HG02571 (cell line): ENCODE data around the gene CKB.
"Not testable (repeated sequence)": the region's sequence is repeated elsewhere in the genome, so short reads cannot be mapped to it uniquely, and the experiment has no call there.

Experiments
- ATAC-seq: cut with Tn5 transposase; IDR thresholded peaks from one replicate; pipeline ENCODE4 v1.9.1; 2021; ENCODE audit warnings: mild to moderate bottlenecking, moderate library complexity; ENCODE audit not compliant: unreplicated experiment

Gene CKB

DNA sequence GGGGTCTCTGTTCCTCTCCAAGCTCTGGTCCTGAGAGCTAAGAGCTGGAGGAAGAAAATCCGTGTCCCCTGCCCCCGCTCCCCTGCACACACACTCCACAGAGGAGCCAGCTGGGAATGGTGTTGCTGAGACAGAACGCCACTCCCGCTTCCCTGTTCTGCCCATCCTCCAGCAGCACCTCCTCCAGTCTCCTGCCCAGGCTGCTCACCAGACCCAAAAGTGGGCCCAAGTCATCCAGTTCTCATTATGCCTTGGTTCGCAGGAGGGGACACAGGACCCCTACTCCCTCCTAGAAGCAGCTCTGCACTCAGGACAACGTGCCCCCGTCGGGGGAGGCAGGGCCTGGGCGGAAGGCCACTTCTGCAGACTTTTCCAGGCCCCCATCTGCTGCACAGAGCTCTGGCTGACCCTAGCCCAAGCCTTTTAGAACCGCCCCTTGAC is 5.5 kb upstream of the CKB start:
- ATAC-seq: no peak

DNA sequence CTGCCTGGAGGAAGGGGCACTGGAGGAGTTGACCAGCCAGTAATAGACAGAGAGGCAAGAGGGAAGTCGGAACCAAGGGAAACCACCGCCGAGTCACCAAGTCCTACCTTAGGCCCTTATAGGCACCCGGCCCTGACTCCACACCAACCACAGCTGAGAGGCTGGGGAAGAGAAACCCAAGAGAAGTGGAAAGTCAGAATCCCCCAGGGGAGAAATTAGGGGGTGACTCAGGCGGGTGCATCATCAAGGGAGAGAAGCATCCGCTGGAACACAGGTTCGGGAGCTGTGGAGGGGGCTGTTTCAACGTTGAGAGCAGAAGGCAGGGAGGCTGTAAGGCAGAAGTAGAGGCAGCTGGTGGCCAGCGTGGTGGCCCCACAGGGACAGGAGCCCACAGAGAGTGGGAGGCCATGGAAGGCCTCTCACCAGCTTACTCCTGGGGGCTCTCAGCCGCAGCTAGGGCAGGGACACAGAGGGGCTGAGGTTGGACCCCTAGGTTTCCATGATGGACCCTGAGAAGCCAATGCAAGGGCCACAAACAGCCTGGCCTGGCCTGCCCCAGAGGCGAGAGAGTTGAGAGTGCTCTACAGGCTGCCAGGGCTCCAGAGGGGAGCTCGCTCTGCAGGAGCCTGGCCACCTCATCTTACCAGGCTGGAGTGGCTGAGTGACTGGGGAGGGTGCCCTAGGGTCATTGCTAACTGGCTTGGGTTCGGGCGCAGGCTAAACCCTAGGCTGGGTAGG is 4.9 kb upstream of the CKB start:
- peak; percentile 54 for ATAC-seq

DNA sequence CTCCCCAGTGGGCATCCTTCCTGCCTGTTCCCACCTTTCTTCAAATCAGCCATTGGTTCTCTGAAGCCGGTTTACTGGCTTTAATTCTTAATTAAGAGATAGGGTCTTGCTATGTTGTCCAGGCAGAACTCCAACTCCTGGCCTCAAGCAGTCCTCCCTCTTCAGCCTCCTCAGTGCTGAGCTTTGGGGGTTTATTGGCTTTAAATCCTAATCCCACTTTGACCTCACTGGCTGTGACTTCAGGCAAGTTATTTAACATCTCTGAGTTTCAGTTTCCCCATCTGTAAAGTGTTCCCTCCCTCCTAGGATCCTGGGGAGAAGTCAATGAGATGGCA is 4.3 kb upstream of the CKB start:
- ATAC-seq: no peak

DNA sequence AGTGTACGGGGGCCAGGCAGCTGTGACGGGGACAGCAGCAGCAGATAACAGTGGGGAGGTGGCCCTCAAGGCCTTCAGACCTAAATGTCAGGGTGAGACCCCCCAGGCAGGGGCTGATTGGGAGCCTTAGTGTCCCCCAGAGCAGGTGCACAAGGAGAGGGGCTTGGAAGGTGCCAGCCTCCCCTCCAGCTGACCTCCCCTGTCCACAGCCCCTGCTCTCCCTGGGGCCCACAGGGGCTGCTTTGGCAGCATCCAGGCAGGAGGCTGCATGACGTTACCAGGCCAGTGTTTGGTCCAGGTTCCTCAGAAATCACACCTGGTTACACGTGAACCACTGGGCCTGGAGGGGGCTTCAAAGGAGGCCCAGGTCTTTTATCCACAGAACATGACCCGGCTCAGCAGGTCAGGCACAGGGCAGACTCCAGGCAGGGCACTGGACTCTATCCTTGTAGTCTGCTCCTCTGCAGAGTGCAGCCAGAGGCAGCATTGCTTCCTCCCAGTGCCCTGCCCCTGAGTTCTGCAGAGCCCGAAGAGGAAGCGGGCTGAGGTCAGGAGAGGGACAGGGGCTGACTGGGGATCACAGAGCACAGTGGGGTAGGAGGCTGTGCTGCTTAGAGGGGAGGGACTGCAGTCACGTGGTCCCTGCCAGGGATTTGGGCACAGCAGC is 3.8 kb upstream of the CKB start:
- no peak for ATAC-seq

DNA sequence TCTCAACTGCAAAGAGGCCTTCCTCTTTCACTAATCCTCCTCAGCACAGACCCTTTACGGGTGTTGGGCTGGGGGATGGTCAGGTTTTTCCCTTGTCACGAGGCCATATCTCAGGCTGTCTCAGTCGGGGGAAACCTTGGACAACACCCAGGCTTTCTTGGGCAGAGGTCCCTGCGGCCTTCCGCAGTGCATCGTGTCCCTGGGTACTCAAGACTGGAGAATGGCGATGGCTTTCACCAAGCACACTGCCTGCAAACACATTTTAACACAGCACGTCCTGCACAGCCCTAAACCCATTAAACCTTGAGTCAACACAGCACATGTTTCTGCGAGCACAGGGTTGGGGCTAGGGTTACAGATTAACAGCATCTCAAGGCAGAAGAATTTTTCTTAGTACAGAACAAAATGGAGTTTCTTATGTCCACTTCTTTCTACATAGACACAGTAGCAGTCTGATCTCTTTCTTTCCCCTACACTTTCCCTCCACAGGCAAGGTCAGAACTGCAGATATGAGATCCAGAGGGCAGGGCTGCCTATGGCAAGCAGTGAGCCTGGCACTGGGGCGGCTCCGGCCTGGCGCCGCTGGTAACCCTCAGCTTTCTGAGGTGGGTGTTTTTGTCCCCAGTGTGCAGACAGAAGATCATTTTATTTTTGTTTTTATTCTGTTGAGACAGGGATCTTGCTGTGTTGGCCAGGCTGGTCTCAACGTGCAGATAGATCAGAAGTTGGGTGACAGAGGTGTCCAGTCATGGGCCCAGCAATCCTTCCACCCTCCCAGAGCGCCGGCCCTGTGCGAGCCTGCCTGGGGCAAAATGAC is 3.0 kb upstream of the CKB start:
- not testable (repeated sequence) for ATAC-seq

DNA sequence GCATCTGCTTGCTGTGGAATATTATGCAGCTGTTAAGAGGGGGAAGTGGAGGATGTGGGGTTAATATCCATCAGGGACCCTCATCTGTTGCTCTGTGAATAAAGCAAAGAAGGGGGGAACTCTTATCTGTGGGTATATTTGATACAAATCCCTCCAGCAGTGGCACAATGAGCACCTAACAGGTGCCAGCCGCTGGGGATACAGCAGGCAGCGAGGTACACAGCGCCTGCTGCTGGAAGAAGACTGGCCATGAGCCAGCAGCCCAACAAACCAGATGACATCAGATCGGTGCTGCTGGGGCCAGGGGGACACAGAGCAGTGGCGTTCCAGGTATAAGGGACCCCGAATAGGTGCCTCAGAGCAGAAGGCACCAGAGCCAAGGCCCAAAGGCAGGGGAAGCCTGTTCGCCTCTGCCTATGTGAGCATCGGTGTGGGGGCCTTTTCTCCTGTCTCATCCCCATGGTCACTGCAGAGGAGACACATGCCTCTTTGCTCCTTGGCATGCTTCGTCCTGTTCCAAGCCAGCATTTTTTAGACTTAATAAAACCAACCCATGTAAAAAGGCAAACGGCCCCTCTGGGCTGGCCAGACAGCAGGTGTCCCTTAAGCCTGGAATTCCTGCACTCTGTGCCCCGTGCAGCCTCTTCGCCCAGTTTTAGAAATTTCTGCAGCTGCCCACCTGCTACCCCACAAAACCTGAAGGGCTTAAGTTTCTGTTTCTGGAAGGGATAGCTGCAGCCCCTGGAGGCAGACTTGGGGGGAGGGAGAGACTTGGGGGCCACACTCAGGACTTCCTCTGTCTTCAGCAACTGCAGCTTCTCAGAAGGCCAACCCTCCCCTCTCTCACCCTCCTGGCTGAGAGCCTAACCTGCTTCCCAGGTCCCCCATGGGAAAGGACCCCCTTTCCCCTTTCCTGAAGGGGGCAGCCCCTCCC is 1.6 kb upstream of the CKB start:
- no peak for ATAC-seq

DNA sequence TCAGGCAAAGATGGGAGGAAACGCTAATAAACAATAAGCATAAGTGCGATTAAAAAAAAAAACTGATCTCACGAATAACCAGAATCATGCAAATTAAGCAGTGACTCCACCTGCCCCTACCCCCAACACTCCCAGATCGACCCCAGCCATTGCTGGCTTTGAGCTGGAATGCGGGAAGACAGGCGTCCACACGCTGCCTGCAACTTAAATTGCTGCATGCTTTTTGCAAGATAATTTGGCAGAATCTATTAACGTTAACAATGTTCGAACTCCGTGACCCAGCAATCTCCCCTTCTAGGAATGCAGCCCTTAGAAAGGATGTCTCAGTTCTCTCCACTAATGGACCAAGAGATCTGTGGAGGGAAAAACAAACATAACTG is 935 bp upstream of the CKB start:
- ATAC-seq: no peak

DNA sequence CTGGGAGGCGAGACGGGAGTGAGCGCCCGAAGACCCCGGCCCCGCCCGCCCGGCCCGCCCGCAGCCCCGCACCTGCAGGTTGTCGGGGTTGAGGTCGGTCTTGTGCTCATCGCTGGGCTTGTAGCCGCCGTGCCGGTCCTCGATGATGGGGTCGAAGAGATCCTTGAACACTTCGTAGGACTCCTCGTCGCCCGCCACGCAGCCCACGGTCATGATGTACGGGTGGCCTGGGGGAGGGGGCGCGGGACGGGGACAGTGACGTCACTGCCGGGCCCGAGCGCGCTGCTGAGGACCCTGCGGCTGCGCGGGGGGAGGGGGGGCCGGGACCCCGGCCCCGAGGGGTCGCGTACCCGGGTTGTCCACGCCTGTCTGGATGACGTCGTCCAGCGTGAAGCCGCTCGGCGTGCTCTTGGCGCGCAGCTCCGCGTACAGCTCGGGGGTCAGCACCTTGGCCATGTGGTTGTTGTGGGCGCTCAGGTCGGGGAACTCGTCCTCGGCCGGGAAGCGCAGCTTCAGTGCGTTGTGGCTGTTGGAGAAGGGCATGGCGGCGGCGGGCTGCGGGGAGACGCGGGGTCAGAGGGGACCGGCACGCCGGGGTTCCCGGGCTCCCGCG is 573 bp downstream of the CKB start:
- ATAC-seq: no peak

DNA sequence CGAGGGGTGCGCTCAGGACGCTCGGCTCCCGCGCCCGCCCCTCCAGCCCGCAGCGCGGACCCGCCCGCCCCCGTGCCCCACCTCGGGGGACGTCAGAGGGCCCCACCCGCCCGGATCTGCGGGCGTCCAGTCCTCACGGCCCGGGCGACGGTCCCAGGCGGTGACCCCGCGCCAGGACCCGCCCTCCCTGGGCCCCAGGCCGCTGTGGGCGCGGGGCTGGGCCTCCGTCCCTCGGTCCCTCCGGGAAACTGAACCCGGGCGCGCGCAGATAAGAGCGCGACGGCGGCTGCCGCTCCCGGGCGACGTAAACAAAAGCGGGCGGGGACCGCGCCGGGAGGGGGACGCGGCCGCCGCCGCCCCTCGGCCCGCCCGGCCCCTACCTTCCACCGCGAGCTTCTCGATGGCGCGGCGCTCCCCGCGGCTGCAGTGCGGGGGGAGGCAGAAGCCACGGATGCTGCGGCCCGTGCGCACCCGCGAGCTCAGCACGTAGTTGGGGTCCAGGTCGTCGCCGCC is 1.1 kb downstream of the CKB start:
- ATAC-seq: no peak

DNA sequence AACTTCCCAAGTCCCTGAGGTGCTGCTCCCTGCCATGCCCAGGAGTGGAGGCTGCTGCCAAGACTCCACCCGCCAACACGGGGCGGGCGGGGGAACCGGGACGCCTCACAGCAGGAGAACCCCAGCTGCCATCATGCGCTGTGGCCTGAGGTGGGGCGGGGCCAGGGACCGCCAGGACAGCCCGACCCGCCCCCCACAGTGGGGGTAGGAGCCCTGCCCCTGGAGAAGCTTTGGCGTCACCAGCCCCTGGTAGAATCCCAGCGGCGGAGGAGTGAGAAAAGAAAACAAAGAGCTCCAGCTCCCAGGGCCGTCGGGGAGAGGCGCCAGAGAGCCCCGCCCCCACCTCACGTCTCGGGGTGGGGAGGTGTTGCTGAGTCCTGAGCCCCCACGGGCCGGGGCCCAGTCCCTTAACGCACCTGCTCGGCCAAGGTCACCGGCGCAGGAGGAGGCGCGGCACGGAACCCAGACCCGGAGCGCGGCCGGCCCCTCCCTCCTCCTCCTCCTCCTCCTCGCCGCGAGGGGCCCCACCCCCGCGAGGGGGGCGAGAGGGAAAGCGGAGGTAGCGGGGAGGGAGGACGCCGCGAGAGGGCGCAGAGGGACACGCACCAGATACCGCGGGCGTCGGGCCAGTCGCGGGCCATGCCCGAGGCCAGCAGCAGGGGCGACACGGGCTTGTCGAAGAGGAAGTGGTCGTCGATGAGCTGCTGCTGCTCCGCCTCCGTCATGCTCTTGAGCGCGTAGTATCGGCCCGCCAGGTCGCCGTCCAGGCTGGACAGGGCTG is 1.8 kb downstream of the CKB start:
- peak; percentile 37 for ATAC-seq

DNA sequence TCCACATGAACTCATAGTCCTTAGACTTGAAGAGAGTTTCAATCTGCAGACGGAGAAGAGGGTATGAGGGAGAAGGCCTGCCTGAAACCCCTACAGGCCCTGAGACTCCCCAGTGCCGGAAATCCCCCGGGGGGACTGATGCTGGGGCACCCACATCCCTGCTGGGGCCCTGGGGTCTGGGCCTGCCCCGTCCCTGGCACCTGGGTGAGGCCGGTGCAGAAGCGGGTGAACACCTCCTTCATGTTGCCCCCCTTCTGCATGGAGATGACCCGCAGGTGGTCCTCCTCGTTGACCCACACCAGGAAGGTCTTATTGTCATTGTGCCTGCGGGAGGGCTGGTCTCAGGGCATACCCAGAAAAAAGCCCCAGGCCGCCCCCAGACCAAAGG is 2.4 kb downstream of the CKB start:
- ATAC-seq: no peak

DNA sequence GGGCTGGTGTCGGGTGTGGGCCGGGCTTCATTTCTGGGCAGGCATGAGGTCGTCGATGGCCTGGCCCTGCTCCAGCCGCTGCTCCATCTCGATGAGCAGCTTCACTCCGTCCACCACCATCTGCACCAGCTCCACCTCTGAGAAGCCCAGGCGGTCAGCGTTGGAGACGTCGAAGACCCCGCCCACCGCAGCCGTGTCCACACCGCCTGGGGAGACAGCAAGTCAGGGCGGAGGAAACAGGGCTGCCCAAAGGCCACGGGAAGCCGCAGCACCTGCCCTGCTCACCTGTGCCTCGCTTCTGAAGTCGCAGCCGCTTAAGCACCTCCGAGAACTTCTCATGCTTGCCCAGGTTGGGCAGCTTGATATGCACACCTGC is 2.8 kb downstream of the CKB start:
- ATAC-seq: no peak

DNA sequence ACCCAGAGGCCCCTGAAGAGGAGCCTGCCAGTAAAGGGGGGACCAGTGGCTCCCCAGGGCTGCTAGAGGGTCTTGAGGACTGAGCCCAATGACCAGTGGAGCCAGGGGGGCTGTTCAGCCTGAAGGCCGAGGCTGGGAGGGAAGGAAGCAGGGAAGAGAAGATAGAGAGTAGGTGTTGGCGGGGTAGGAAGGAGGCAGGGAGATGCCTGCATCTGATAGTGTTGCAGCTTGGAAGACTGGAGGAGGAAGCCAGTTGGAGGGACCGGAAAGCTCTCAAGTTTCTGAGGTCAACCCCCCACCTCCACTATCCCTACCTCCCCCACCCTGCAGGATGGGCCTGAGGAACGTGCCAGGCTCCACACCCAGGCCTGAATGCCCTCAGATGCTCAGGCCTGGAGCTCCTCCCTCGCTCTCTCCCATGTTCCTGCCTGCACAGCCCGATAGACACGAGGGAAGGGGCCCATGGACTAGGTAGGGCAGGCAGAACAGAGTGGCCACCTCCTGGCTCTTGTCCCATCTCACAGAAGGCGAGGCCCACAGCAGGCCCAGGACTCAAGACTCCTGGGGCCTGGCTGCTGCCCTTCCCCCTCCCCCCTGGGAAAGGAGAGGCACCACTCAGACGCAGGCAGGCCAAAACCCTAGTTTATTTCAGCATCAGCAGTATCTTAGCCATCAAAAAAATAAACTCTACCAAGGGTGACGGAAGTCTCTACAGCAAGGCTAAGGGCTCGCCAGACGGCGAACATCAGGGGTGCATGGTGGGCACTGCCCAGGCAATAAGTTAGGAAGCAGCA is 3.4 kb downstream of the CKB start:
- no peak for ATAC-seq

DNA sequence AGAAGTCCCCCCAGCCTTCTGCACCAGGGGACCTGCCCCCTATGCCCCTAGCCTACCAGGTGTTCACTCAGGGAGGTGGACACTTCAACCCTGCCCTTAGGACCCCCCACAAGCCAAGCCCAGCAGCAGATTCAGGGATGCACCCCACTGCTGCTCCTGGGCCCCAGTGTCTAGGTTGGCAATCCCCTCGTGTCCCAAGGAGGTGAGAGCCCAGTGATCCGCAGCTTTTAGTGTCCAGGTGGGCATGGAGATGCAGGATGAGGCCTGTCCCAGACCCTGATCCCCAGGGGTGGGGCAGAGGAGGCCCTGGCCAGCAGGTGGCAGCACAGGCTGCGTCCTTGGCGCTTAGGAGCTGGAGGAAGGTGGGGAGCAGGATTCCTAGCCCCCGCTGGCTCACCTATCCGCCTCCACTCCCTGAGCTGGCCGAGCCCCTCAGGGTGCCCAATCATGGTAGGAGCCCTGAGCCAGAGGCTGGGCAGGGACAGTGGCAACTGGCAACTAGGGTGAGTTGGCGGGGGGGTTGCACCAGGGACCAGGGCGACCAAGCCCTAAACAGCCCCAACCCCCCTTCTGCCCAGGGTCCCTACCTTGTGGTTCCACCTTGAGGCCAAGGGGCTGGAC is 4.1 kb downstream of the CKB start:
- no peak for ATAC-seq

DNA sequence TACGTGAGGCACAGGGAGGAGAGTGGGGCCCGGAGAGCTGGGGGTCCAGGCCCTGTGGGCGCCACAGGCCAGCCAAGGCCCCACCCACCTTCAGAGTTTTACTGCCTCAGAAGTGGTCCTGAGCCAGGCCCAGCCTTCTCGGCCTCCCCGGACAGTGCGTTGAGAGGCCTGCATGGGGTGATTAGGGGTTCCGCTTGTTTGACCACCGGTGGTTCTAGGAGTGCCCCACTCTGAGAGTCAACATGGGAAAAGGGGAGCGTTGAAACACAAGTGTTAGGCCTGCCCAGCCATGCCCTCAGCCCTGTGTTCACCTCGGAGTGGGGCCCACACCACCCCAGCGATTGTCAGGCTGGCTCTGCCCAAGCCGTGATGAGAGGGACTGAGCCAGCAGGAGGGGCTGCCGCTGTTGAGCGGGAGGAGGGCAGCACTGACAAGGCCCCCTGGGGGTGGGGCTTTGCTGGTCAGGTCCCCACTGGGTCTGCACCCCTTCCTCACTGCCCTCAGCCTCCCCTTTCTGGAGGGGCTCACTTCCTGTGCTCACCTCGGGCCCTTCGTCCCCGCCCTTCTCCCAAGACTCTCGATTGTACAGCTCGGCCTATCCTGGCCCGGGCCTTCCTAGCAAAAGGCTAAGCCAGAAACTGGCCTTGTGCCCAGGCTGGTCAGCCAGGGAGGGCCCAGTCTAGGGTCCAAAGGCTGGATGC is 4.8 kb downstream of the CKB start:
- ATAC-seq: no peak

DNA sequence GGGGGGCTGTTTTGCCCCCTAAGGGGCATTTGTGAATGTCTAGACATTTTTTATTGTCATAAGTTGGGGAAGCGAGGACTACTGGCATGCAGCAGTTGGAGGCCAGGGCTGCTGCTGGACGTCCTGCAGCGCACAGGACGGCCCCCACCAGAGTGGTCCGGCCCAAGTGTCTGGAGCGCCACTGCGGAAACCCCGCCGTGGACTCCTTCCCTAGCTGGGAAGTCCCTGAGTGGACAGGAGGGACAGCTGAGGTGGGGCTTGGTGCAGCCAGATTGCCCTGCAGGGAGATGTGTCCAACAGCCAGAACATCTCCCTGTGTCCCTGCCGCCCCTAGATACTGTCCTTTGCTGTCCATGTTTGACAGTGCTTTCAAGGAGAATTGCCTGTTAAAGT is 5.5 kb downstream of the CKB start:
- no peak for ATAC-seq

DNA sequence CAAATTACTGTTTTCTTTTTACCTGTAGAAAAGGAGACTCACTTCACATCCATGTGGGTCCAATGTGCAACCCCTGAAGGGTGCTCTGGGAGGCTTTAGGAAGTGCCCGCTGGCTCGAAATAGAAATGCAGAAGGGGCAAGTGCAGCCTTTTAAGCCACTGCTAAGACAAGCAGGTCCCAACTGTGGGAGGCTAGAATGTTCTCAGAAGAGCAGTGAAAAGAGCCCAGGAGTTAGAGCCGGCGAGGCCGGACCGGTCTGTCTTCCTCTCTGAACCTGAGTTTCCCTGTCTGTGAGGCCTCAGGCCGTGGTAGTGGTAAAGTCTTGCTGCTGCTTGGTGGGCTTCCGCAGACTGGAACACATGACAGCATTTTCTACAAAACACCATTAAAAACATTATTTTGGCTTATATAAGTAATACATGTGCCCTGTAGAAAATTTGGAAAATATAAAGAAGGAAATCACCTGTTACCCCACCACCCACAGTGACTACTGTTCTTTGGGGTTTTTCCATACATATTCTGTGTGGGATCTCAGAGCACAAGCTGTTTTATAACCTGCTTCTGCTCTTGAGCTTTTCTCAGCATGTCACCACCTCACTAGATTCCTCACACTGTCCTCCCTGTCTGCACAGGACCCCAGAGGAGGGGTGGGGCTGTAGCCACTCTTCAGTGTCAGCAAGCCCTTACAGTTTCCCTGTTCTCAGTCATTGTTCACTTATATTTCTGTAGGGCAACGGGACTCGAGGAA is 6.0 kb downstream of the CKB start:
- no peak for ATAC-seq
